B cell (primary cell): ENCODE data around the gene KRTDAP. TPM values are rescaled to one million over a fixed set of nuclear protein-coding genes. Genes with fewer than 3 reads are reported as not detected.

Experiments used
- ATAC-seq: fragments of 200-7000 bp; cut with Tn5 transposase; one replicate; pipeline ENCODE4 v1.10.0; 2021; ENCODE audit warnings: low read depth, mild to moderate bottlenecking, moderate number of reproducible peaks, moderate library complexity
- CTCF ChIA-PET: fragments of 350-600 bp; sonication (Branson Sonifier 250); formaldehyde crosslinking; loops from one replicate; lab custom pipeline; 2021; ENCODE audit warnings: antibody characterized with exemption, inconsistent platforms; lab: Charles Lee
- POLR2A ChIA-PET: fragments of 350-600 bp; sonication (Branson Sonifier 250); formaldehyde crosslinking; loops from one replicate; lab custom pipeline; 2021; ENCODE audit warnings: antibody characterized with exemption; lab: Charles Lee
- DNase-seq: peaks from one replicate; pipeline ENCODE4 v3.0.0; 2013
- H2AFZ ChIP-seq: 2 replicates; pipeline ENCODE4 v1.6.1; 2012; ENCODE audit warnings: mild to moderate bottlenecking, low read depth, low read length; ENCODE audit not compliant: insufficient read depth, poor library complexity, severe bottlenecking
- H3K27ac ChIP-seq, 2 donors: 1 replicate in 1 of 2; 2 replicates in 1 of 2; pipeline ENCODE4 v1.5.1; 2012 to 2013; ENCODE audit warnings: low read length in 2 of 2, mild to moderate bottlenecking in 2 of 2, moderate library complexity in 1 of 2
- H3K27me3 ChIP-seq, 4 experiments: fragments of 200-600 bp in 1 of 4; sonication (generic) in 1 of 4; replicated peaks in 1 of 4; 1 replicate in 2 of 4; 2 replicates in 2 of 4; pipeline versions ENCODE4 v1.6.1 to v1.7.0; 2013 to 2016; ENCODE audit warnings: low read length in 3 of 4, mild to moderate bottlenecking in 2 of 4, mixed read lengths in 1 of 4, moderate library complexity in 1 of 4; ENCODE audit not compliant: insufficient read depth in 4 of 4, control insufficient read depth in 3 of 4; ENCODE audit errors: control extremely low read depth in 1 of 4
- H3K36me3 ChIP-seq, 2 experiments: replicated peaks in 1 of 2; 1 replicate in 1 of 2; 2 replicates in 1 of 2; pipeline versions ENCODE4 v1.6.1 to v1.7.1; 2013; ENCODE audit warnings: low read length in 1 of 2; ENCODE audit not compliant: insufficient read depth in 2 of 2, control insufficient read depth in 1 of 2; ENCODE audit errors: control extremely low read depth in 1 of 2, extremely low read depth in 1 of 2
- H3K4me1 ChIP-seq, 2 donors: fragments of 200-600 bp in 1 of 2; sonication (generic) in 1 of 2; 1 replicate in 1 of 2; 2 replicates in 1 of 2; pipeline versions ENCODE4 v1.5.1 to v1.6.1; 2013 to 2017; ENCODE audit warnings: low read length in 2 of 2; ENCODE audit not compliant: control insufficient read depth in 2 of 2, insufficient read depth in 2 of 2
- H3K4me2 ChIP-seq: replicated peaks from 2 replicates; pipeline ENCODE3; 2012; ENCODE audit warnings: mild to moderate bottlenecking, low read depth, low read length; ENCODE audit not compliant: poor library complexity, severe bottlenecking
- H3K4me3 ChIP-seq, 5 experiments: fragments of 200-600 bp in 1 of 5; sonication (generic) in 1 of 5; 1 replicate in 3 of 5; 2 replicates in 2 of 5; pipeline versions ENCODE4 v1.5.1 to v1.7.0; 2011 to 2016; ENCODE audit warnings: low read length in 4 of 5, mild to moderate bottlenecking in 4 of 5, low read depth in 2 of 5, control low read depth in 1 of 5, moderate library complexity in 1 of 5; ENCODE audit not compliant: insufficient read depth in 1 of 5; ENCODE audit errors: control extremely low read depth in 1 of 5, extremely low read depth in 1 of 5
- H3K79me2 ChIP-seq: fragments of 200-600 bp; sonication (generic); one replicate; pipeline ENCODE4 v1.6.0; 2016; ENCODE audit warnings: low read length; ENCODE audit not compliant: control insufficient read depth, insufficient read depth
- H3K9ac ChIP-seq: fragments of 200-600 bp; sonication (generic); 2 replicates; pipeline ENCODE4 v1.6.1; 2017; ENCODE audit warnings: mild to moderate bottlenecking, low read length, moderate library complexity
- H3K9me3 ChIP-seq, 3 donors: one replicate each; pipeline versions ENCODE4 v1.6.1 to v1.7.1; 2013; ENCODE audit warnings: low read length in 2 of 3; ENCODE audit not compliant: control insufficient read depth in 2 of 3, insufficient read depth in 1 of 3; ENCODE audit errors: control extremely low read depth in 1 of 3
- H4K20me1 ChIP-seq: 2 replicates; pipeline ENCODE4 v1.6.0; 2012; ENCODE audit warnings: mild to moderate bottlenecking, low read length; ENCODE audit not compliant: insufficient read depth, control insufficient read depth, poor library complexity, severe bottlenecking
- H3K27ac Mint-ChIP-seq: one replicate; pipeline ENCODE4 v1.8.0; 2021; ENCODE audit warnings: mixed read lengths
- H3K27me3 Mint-ChIP-seq: one replicate; pipeline ENCODE4 v1.8.0; 2021; ENCODE audit warnings: mixed read lengths
- H3K4me1 Mint-ChIP-seq: one replicate; pipeline ENCODE4 v1.8.0; 2021; ENCODE audit warnings: mixed read lengths
- H3K4me3 Mint-ChIP-seq: one replicate; pipeline ENCODE4 v1.8.0; 2021; ENCODE audit warnings: mixed read lengths
- H3K9me3 Mint-ChIP-seq: one replicate; pipeline ENCODE4 v1.8.0; 2022; ENCODE audit warnings: mixed read lengths; ENCODE audit not compliant: insufficient read depth
- EZH2 ChIP-seq: IDR thresholded peaks from 2 replicates; pipeline ENCODE4 v1.6.1; 2012; ENCODE audit warnings: borderline replicate concordance, low read depth, mild to moderate bottlenecking, moderate library complexity, low read length; ENCODE audit not compliant: insufficient read depth, poor library complexity, severe bottlenecking
- WGBS: methylation state at CpG from one replicate; pipeline ENCODE4 v1.1.5; 2013; ENCODE audit warnings: missing lambda C conversion rate; ENCODE audit not compliant: insufficient coverage; 5-methylcytosine and 5-hydroxymethylcytosine counted together
- intact Hi-C: fragments of 100-400 bp; cut with micrococcal nuclease; formaldehyde crosslinking; loops from one replicate; pipeline ENCODE4 v1.10.0; 2022
- polyA plus RNA-seq: library from polyadenylated mRNA; depleted of rRNA; stranded (reverse); fragments of >200 nt; gene quantifications from 2 replicates; pipeline ENCODE4 v1.2.3, GENCODE V29; 2012
- total RNA-seq, 2 donors: library from RNA; stranded (reverse); fragments of 120-200 nt in 1 of 2; gene quantifications; 1 replicate in 1 of 2; 2 replicates in 1 of 2; pipeline versions ENCODE4 v1.2.3 to v1.2.4, GENCODE V29; 2013 to 2022
- TF ChIP-seq, protein P1 (sequence below): fragments of 200-600 bp; IDR thresholded peaks from one replicate; pipeline ENCODE4 v1.8.0; 2022; ENCODE audit warnings: antibody characterized with exemption, mild to moderate bottlenecking

The KRTDAP gene
- total and polyA plus RNA-seq, 2 donors (not counting 1 experiment from before 2014, with no cell fraction given): not detected

GRCh38 chr19:35495107-35496064 lies 5.1 kb upstream of the KRTDAP start:
- 30% methylated on average over 28 of the region's 30 CpGs for WGBS
- peak; percentile 99 for ATAC-seq
- H3K36me3 ChIP-seq: no peaks in the 10 kb centered on the region
- H3K9ac ChIP-seq: no peak overlapping the region
- no peaks in the 10 kb centered on the region for H4K20me1 ChIP-seq
- peak overlapping the region; percentile 64 for H2AFZ ChIP-seq
- TF ChIP-seq, protein P1, sequence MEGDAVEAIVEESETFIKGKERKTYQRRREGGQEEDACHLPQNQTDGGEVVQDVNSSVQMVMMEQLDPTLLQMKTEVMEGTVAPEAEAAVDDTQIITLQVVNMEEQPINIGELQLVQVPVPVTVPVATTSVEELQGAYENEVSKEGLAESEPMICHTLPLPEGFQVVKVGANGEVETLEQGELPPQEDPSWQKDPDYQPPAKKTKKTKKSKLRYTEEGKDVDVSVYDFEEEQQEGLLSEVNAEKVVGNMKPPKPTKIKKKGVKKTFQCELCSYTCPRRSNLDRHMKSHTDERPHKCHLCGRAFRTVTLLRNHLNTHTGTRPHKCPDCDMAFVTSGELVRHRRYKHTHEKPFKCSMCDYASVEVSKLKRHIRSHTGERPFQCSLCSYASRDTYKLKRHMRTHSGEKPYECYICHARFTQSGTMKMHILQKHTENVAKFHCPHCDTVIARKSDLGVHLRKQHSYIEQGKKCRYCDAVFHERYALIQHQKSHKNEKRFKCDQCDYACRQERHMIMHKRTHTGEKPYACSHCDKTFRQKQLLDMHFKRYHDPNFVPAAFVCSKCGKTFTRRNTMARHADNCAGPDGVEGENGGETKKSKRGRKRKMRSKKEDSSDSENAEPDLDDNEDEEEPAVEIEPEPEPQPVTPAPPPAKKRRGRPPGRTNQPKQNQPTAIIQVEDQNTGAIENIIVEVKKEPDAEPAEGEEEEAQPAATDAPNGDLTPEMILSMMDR: peak; percentile 100
- no peak for TF ChIP-seq EZH2
- H3K9me3 Mint-ChIP-seq: no peaks in the 10 kb centered on the region
- peaks cover 6 to 11% of the 10 kb centered on the region in 2 donors for H3K4me1 ChIP-seq
- peaks cover 9% of the 10 kb centered on the region for H3K27me3 Mint-ChIP-seq
- H3K27ac ChIP-seq: no peak overlapping the region
- intact Hi-C loops: loop anchor here (1.0 to 10.0 kb wide), 3 partner anchors 27 to 351 kb away; partner anchors contain the start of gene FXYD7
- H3K27ac Mint-ChIP-seq: no peak overlapping the region
- H3K4me3 Mint-ChIP-seq: no peak overlapping the region
- H3K4me3 ChIP-seq: peak overlapping the region in 1 of 5 experiments; percentile 24
- peak overlapping the region; percentile 76 for H3K4me2 ChIP-seq
- ChIA-PET CTCF (interaction anchor here (0.6 to 4.2 kb wide), 49 partner anchors 9 to 429 kb away, joined by 3 to 76 read pairs (median 4); partner anchors contain the start of genes FFAR1, FFAR2, FFAR3 and LGI4), POLR2A (interaction anchor here (0.6 to 1.2 kb wide), 5 partner anchors 34 to 148 kb away, joined by 3 to 4 read pairs (median 3); partner anchors contain the start of gene FFAR1)
- H3K4me1 Mint-ChIP-seq: peaks cover 8% of the 10 kb centered on the region
- DNase-seq: peak; percentile 82
- H3K27me3 ChIP-seq: peaks cover 0 to 6% (median 2%) of the 10 kb centered on the region in 4 experiments
- H3K9me3 ChIP-seq: no peaks in the 10 kb centered on the region
- H3K79me2 ChIP-seq: no peaks in the 10 kb centered on the region
